HUES64 (cell line): ENCODE measurements around the gene RUSC1.

Experiments used
- H3K27ac ChIP-seq: 2 replicates; pipeline ENCODE4 v1.7.0; 2013; ENCODE audit warnings: low read depth, low read length, inconsistent platforms
- H3K27me3 ChIP-seq: 2 replicates; pipeline ENCODE4 v1.6.1; 2013; ENCODE audit warnings: mild to moderate bottlenecking, low read length; ENCODE audit not compliant: insufficient read depth
- H3K36me3 ChIP-seq: 2 replicates; pipeline ENCODE4 v1.6.1; 2013; ENCODE audit warnings: mild to moderate bottlenecking, low read length; ENCODE audit not compliant: insufficient read depth
- H3K4me1 ChIP-seq: 2 replicates; pipeline ENCODE4 v1.6.1; 2013; ENCODE audit warnings: mild to moderate bottlenecking, low read length, moderate library complexity; ENCODE audit not compliant: insufficient read depth
- H3K4me3 ChIP-seq: 2 replicates; pipeline ENCODE4 v1.5.1; 2013; ENCODE audit warnings: mild to moderate bottlenecking, low read length, moderate library complexity
- H3K9ac ChIP-seq: 2 replicates; pipeline ENCODE4 v1.6.1; 2013; ENCODE audit warnings: mild to moderate bottlenecking, low read depth, low read length
- H3K9me3 ChIP-seq: 2 replicates; pipeline ENCODE4 v1.6.1; 2013; ENCODE audit warnings: low read depth, low read length; ENCODE audit not compliant: insufficient read depth
- WGBS: fragments of 150-250, 120-280 bp; methylation state at CpG from one replicate; pipeline ENCODE4 v1.1.7; 2013; ENCODE audit warnings: missing lambda C conversion rate; 5-methylcytosine and 5-hydroxymethylcytosine counted together

RUSC1 gene

GRCh38 chr1:155379180-155379579 lies 58.5 kb downstream of the RUSC1 start:
- H3K4me3 ChIP-seq: no peak overlapping the region
- H3K4me1 ChIP-seq: peaks cover 10% of the 10 kb centered on the region
- no peak overlapping the region for H3K27ac ChIP-seq
- H3K9me3 ChIP-seq: no peaks in the 10 kb centered on the region
- H3K27me3 ChIP-seq: no peaks in the 10 kb centered on the region
- 100% methylated on average over 1 of the region's 3 CpGs for WGBS
- H3K9ac ChIP-seq: no peak overlapping the region
- H3K36me3 ChIP-seq: peaks cover 53% of the 10 kb centered on the region

- Histone ChIP-seq H3K9me3 (no peaks in the 10 kb centered on the region), H3K27me3 (no peaks in the 10 kb centered on the region), H3K4me1 (peaks cover 10% of the 10 kb centered on the region), H3K36me3 (peaks cover 53% of the 10 kb centered on the region), H3K27ac (no peak overlapping the region), H3K4me3 (no peak overlapping the region), H3K9ac (0 out of 2 replicates have a peak overlapping the region, but pooled peaks have one; percentile 1)
Measured at GRCh38 chr1:155379631-155380090, 59.0 kb downstream of the RUSC1 start.
